ENCODE results near the gene CEMIP. TPM values are rescaled to one million over a fixed set of nuclear protein-coding genes. Genes with fewer than 3 reads are reported as not detected.

Gene CEMIP
- total and polyA plus RNA-seq, 2 of the 13 experiments (the other 11 are each of a cell fraction or from before 2014, with no cell fraction given), result 4.3 to 28.5 TPM

DNA sequence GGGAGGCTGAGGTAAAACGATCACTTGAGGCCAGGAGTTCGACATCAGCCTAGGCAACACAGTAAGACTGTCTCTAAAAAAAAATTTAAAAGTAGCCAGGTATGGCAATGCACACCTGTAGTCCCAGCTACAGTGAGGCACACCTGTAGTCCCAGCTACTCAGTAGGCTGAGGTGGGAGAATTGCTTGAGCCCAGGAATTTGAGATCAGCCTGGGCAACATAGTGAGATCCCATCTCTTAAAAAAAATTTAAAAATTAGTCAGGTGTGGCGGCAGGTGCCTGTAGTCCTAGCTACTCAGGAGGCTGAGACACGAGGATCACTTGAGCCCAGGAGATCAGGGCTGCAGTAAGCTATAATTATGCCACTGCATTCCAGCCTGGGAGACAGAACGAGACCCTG lies 203.7 kb downstream of the CEMIP start:
- DNase-seq (ENCODE audit: low spot score), result no peak
- Histone ChIP-seq H3K4me1 (ENCODE audit: insufficient read depth, low read length) (peaks cover 19% of the 10 kb centered on the region), H3K4me2 (ENCODE audit: low read depth, low read length) (no peak overlapping the region), H3K9ac (ENCODE audit: insufficient read depth, low read depth, low read length) (no peak overlapping the region), H3K4me3 (replicated peaks in 1 of 3; ENCODE audit: insufficient read depth in 1 of 3, low read depth in 2 of 3, low read length in 3 of 3) (no peak overlapping the region), H2AFZ (ENCODE audit: low read length) (no peak overlapping the region), H4K20me1 (ENCODE audit: insufficient read depth, low read length) (no peaks in the 10 kb centered on the region; the same call in 1 of the 2 replicates), H3K9me3 (ENCODE audit: low read length) (no peaks in the 10 kb centered on the region), H3K36me3 (replicated peaks in 1 of 2; ENCODE audit: control insufficient read depth in 1 of 2, insufficient read depth in 2 of 2, low read length in 2 of 2) (peaks cover 6 to 34% of the 10 kb centered on the region in 2 experiments; a peak in 4 of 5 replicates), H3K27me3 (ENCODE audit: control insufficient read depth in 1 of 2, insufficient read depth in 2 of 2, low read length in 2 of 2) (no peaks in the 10 kb centered on the region), H3K79me2 (ENCODE audit: insufficient read depth, low read length) (peaks cover 42% of the 10 kb centered on the region), H3K27ac (ENCODE audit: extremely low read length, insufficient read depth, low read length) (no peak overlapping the region)
- intact Hi-C loops (cut with micrococcal nuclease; ENCODE audit: unreplicated experiment), result no loop called here
- ChIA-PET CTCF (ENCODE audit: low intra/inter-chr PET ratio, low total read pairs) (no interaction called here), POLR2A (no interaction called here)
- in situ Hi-C loops (cut with HindIII; ENCODE audit: extremely low pct_ligation_motif_present, low pct_unique_long_range_greater_than_20kb), result no loop called here
- no peak for FAIRE-seq
- ATAC-seq, result no peak
- BruUV-seq (replicated peaks), result no TSS peak
- TF ChIP-seq ZNF180 (CRISPR knock-in tag; IDR thresholded peaks at IDR 0.05; ENCODE audit: borderline replicate concordance, low read depth) (no peak), ZNF121 (CRISPR knock-in tag; IDR thresholded peaks at IDR 0.05) (peak; percentile 69)
- 97% methylated on average over 5 of the region's 5 CpGs for WGBS (ENCODE audit: low lambda C conversion rate)

DNA sequence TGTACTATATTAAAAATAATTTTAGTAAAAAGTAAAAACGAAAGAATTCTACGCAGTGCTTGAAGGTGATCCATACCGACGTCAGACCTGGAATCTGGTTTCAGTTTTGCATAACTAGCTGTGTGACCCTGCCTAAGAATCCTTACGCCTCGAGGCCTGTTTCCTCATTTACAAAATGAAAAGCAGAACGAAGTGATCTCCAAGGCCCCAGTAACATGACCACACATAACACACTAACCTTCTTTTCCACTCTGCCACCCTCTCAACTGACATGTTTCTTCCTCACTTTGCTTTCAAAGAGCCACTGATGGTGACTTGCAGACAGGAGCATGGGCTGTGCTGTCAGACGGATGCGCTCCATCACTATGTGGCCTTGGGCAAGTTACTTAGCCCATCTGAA lies 205.7 kb downstream of the CEMIP start:
- FAIRE-seq (no peak), DNase-seq (ENCODE audit: low spot score) (no peak), ATAC-seq (no peak)
- CTCF ChIA-PET (ENCODE audit: low intra/inter-chr PET ratio, low total read pairs), result no interaction called here
- in situ Hi-C loops (cut with HindIII; ENCODE audit: extremely low pct_ligation_motif_present, low pct_unique_long_range_greater_than_20kb), result no loop called here
- BruUV-seq (replicated peaks), result no TSS peak
- Histone ChIP-seq H3K27me3 (ENCODE audit: control insufficient read depth in 1 of 2, insufficient read depth in 2 of 2, low read length in 2 of 2) (no peaks in the 10 kb centered on the region; a peak in 1 of 5 replicates), H4K20me1 (ENCODE audit: insufficient read depth, low read length) (peaks cover 2% of the 10 kb centered on the region; the same call in 1 of the 2 replicates), H3K4me2 (ENCODE audit: low read depth, low read length) (no peak overlapping the region), H3K9me3 (ENCODE audit: low read length) (no peaks in the 10 kb centered on the region), H3K4me1 (ENCODE audit: insufficient read depth, low read length) (peaks cover 25% of the 10 kb centered on the region), H3K4me3 (replicated peaks in 1 of 3; ENCODE audit: insufficient read depth in 1 of 3, low read depth in 2 of 3, low read length in 3 of 3) (no peak overlapping the region), H3K79me2 (ENCODE audit: insufficient read depth, low read length) (peaks cover 58% of the 10 kb centered on the region), H2AFZ (ENCODE audit: low read length) (no peak overlapping the region), H3K36me3 (replicated peaks in 1 of 2; ENCODE audit: control insufficient read depth in 1 of 2, insufficient read depth in 2 of 2, low read length in 2 of 2) (peaks cover 0 to 22% of the 10 kb centered on the region in 2 experiments; a peak in 3 of 5 replicates), H3K27ac (ENCODE audit: extremely low read length, insufficient read depth, low read length) (no peak overlapping the region), H3K9ac (ENCODE audit: insufficient read depth, low read depth, low read length) (no peak overlapping the region)
- intact Hi-C loops (cut with micrococcal nuclease; ENCODE audit: unreplicated experiment), result no loop called here
- POLR2A ChIA-PET, result no interaction called here
- 95% methylated on average over 9 of the region's 9 CpGs for WGBS (ENCODE audit: low lambda C conversion rate)
- TF ChIP-seq ZNF205 (CRISPR knock-in tag; IDR thresholded peaks at IDR 0.05) (no peak), KDM5A (IDR thresholded peaks at IDR 0.05; ENCODE audit: borderline replicate concordance, low read length) (no peak), CTCF (CRISPR knock-in tag; IDR thresholded peaks at IDR 0.05) (no peak), TEAD2 (CRISPR knock-in tag; IDR thresholded peaks at IDR 0.05) (no peak), RXRB (CRISPR knock-in tag; IDR thresholded peaks at IDR 0.05; ENCODE audit: borderline replicate concordance) (no peak), ARID2 (CRISPR knock-in tag; IDR thresholded peaks at IDR 0.05; ENCODE audit: borderline replicate concordance) (no peak), PAX8 (CRISPR knock-in tag; IDR thresholded peaks at IDR 0.05; ENCODE audit: borderline replicate concordance) (no peak)
- TF ChIP-seq, protein P1, sequence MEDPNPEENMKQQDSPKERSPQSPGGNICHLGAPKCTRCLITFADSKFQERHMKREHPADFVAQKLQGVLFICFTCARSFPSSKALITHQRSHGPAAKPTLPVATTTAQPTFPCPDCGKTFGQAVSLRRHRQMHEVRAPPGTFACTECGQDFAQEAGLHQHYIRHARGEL (CRISPR knock-in tag; IDR thresholded peaks at IDR 0.05), result no peak
